KBM-7 (cell line): ENCODE measurements around the gene RNF150.
"Not testable (repeated sequence)": the region's sequence is repeated elsewhere in the genome, so short reads cannot be mapped to it uniquely, and the experiment has no call there.

Source experiments
- DNase-seq: peaks from one replicate; pipeline ENCODE4 v3.0.0-alpha.2; 2015
- in situ Hi-C: fragments of 300-500 bp; cut with MboI; formaldehyde crosslinking; loops from 2 replicates; pipeline ENCODE4 v1.14.3; 2020; ENCODE audit warnings: low sequenced_read_pairs, low pct_unique_long_range_greater_than_20kb, mixed read lengths

The RNF150 gene

GRCh38 chr4:141098163-141098562, 35.1 kb downstream of the RNF150 start:
- DNase-seq, result no peak
- in situ Hi-C loops, result no loop called here

GRCh38 chr4:141090473-141090872, 42.8 kb downstream of the RNF150 start:
- no peak for DNase-seq
- in situ Hi-C loops, result no loop called here

- no peak for DNase-seq
- in situ Hi-C loops, result no loop called here
These were observed 51.3 kb downstream of the RNF150 start for GRCh38 chr4:141081921-141082395.

GRCh38 chr4:141080668-141081067, 52.6 kb downstream of the RNF150 start:
- in situ Hi-C loops, result no loop called here
- DNase-seq, result no peak

GRCh38 chr4:141079393-141079930, 53.8 kb downstream of the RNF150 start:
- DNase-seq, result no peak
- in situ Hi-C loops, result no loop called here

GRCh38 chr4:141078871-141079270, 54.4 kb downstream of the RNF150 start:
- DNase-seq, result no peak
- in situ Hi-C loops, result no loop called here

- in situ Hi-C loops, result no loop called here
- DNase-seq, result no peak
These were observed 55.6 kb downstream of the RNF150 start for GRCh38 chr4:141077611-141078225.

GRCh38 chr4:141075553-141075952, 57.7 kb downstream of the RNF150 start:
- in situ Hi-C loops, result no loop called here
- no peak for DNase-seq

- in situ Hi-C loops, result no loop called here
- no peak for DNase-seq
These were observed 59.0 kb downstream of the RNF150 start for GRCh38 chr4:141074098-141074878.

GRCh38 chr4:141066690-141067089, 66.6 kb downstream of the RNF150 start:
- in situ Hi-C loops, result no loop called here
- no peak for DNase-seq

- in situ Hi-C loops, result no loop called here
- DNase-seq, result no peak
These were observed 67.4 kb downstream of the RNF150 start for GRCh38 chr4:141065872-141066271.

- DNase-seq, result no peak
- in situ Hi-C loops, result no loop called here
These were observed 70.6 kb downstream of the RNF150 start for GRCh38 chr4:141062651-141063050.

- DNase-seq, result no peak
- in situ Hi-C loops, result no loop called here
These were observed 74.4 kb downstream of the RNF150 start for GRCh38 chr4:141058591-141059512.

- in situ Hi-C loops, result no loop called here
- no peak for DNase-seq
These were observed 75.7 kb downstream of the RNF150 start for GRCh38 chr4:141057582-141057981.

GRCh38 chr4:141056473-141056872, 76.8 kb downstream of the RNF150 start:
- DNase-seq, result no peak
- in situ Hi-C loops, result no loop called here

- no peak for DNase-seq
- in situ Hi-C loops, result no loop called here
These were observed 78.8 kb downstream of the RNF150 start for GRCh38 chr4:141054446-141054845.

- DNase-seq, in situ Hi-C loops: not testable (repeated sequence)
These were observed 82.3 kb downstream of the RNF150 start for GRCh38 chr4:141050999-141051398.

GRCh38 chr4:141047228-141047884, 85.9 kb downstream of the RNF150 start:
- in situ Hi-C loops, result no loop called here
- no peak for DNase-seq

GRCh38 chr4:141046255-141046654, 87.0 kb downstream of the RNF150 start:
- in situ Hi-C loops, result no loop called here
- no peak for DNase-seq
